Measurements from ENCODE around the gene CACTIN. TPM values are rescaled to one million over a fixed set of nuclear protein-coding genes. Genes with fewer than 3 reads are reported as not detected.

CACTIN gene
- total and polyA plus RNA-seq, 2 of the 8 experiments (the other 6 are each of a cell fraction or from before 2014, with no cell fraction given), result 25.8 to 29.9 TPM

GRCh38 chr19:3636506-3636905, 9.9 kb upstream of the CACTIN start:
- Histone ChIP-seq H3K79me2 (ENCODE audit: control insufficient read depth in 1 of 2, insufficient read depth in 2 of 2, low read length in 2 of 2) (no peaks in the 10 kb centered on the region), H3K9me3 (ENCODE audit: insufficient read depth in 2 of 2, low read depth in 1 of 2, low read length in 1 of 2) (no peaks in the 10 kb centered on the region), H3K27ac (ENCODE audit: low read depth, low read length) (no peak overlapping the region), H4K20me1 (replicated peaks in 1 of 2; ENCODE audit: control insufficient read depth in 1 of 2, insufficient read depth in 2 of 2, low read length in 2 of 2) (no peaks in the 10 kb centered on the region), H3K4me1 (replicated peaks in 1 of 4; ENCODE audit: control insufficient read depth in 3 of 4, insufficient read depth in 4 of 4, low read length in 3 of 4) (no peaks in the 10 kb centered on the region), H2AFZ (ENCODE audit: low read length) (no peak overlapping the region), H2BK15ac (ENCODE audit: low read length) (no peak overlapping the region), H3K4me3 (ENCODE audit: extremely low read depth in 1 of 4, insufficient read depth in 2 of 4, low read depth in 3 of 4, low read length in 4 of 4) (no peak overlapping the region), H4K5ac (ENCODE audit: insufficient read length, low read depth, low read length) (no peak overlapping the region), H3K4ac (replicated peaks; ENCODE audit: insufficient read length, low read depth, low read length) (no peak overlapping the region), H3K56ac (replicated peaks; ENCODE audit: insufficient read length, low read depth, low read length) (no peak overlapping the region), H3K18ac (ENCODE audit: extremely low read depth, low read length) (no peak overlapping the region), H3K4me2 (ENCODE audit: insufficient read depth in 1 of 2, low read depth in 2 of 2, low read length in 2 of 2) (no peak overlapping the region), H4K91ac (replicated peaks; ENCODE audit: insufficient read length, low read length) (no peak overlapping the region), H3K79me1 (ENCODE audit: low read depth, low read length) (no peaks in the 10 kb centered on the region), H2AK5ac (ENCODE audit: low read depth, low read length) (no peak overlapping the region), H3K23ac (ENCODE audit: insufficient read length) (no peak overlapping the region), H2BK5ac (ENCODE audit: low read depth, low read length) (no peak overlapping the region), H2BK120ac (replicated peaks; ENCODE audit: low read depth, low read length) (no peak overlapping the region), H2BK12ac (ENCODE audit: low read depth, low read length) (no peak overlapping the region), H3K23me2 (ENCODE audit: low read depth, low read length) (no peaks in the 10 kb centered on the region), H3K9ac (replicated peaks in 1 of 4; ENCODE audit: extremely low read depth in 1 of 4, low read depth in 3 of 4, low read length in 3 of 4) (no peak overlapping the region), H3K27me3 (replicated peaks in 1 of 4; ENCODE audit: control insufficient read depth in 3 of 4, extremely low read depth in 1 of 4, insufficient read depth in 3 of 4, low read length in 3 of 4) (no peaks in the 10 kb centered on the region), H3K36me3 (ENCODE audit: control insufficient read depth in 2 of 4, insufficient read depth in 4 of 4, low read length in 3 of 4) (peaks cover 0 to 33% (median 4%) of the 10 kb centered on the region in 4 experiments; a peak in 4 of 8 replicates), H2BK20ac (ENCODE audit: low read length) (no peak overlapping the region), H4K8ac (ENCODE audit: extremely low read depth, insufficient read depth, low read length) (no peak overlapping the region), H3K14ac (ENCODE audit: insufficient read length) (no peak overlapping the region)
- CTCF ChIA-PET (ENCODE audit: partially characterized antibody), result interaction anchor here (1.4 to 1.8 kb wide), 2 partner anchors 12 to 61 kb away, joined by 3 to 5 read pairs; no protein-coding TSS in a partner anchor
- FAIRE-seq, result no peak
- POLR2A ChIA-PET (ENCODE audit: partially characterized antibody), result interaction anchor here (0.7 to 1.3 kb wide), 5 partner anchors 9 to 24 kb away, joined by 3 to 5 read pairs (median 3); partner anchors contain the start of gene CACTIN
- DNase-seq (ENCODE audit: low read depth in 1 of 2, low spot score in 2 of 2), result no peak
- TF ChIP-seq PHF8 (conservative IDR thresholded peaks at IDR 0.05; ENCODE audit: low read depth, low read length), result no peak
- WGBS, 2 experiments (ENCODE audit: extremely low coverage in 1 of 2, insufficient coverage in 1 of 2, insufficient read length in 1 of 2, insufficient replicate concordance in 2 of 2, low coverage in 1 of 2, low lambda C conversion rate in 2 of 2, missing lambda C conversion rate in 1 of 2), result 92% methylated on average over 20 of the region's 20 CpGs; no CpG with 5 or more reads in 1 of the 2 experiments
